ENCODE results near the gene PIPOX.
"Not testable (repeated sequence)": the region's sequence is repeated elsewhere in the genome, so short reads cannot be mapped to it uniquely, and the experiment has no call there.

Gene PIPOX

DNA sequence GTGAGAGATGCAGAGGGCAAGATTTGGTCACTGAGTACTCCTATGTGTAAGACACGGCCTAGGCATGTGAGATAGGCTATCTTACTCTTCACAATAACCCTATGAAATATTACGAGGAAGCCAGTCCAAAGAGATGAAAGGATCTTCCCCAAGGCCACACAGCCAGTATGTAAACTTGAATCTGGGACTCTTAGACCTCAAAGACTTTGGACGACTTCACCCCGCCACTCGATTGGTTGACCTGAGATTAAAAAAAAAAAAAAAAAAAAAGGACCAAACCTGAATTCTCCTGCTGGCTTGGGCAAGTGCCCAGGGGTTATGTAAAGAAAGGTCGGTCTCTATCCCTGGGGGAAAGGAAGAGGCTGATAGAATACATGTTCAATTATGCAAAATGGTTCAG is 33.1 kb downstream of the PIPOX start:
- DNase-seq (ENCODE audit: low read depth in 2 of 2): no peak

DNA sequence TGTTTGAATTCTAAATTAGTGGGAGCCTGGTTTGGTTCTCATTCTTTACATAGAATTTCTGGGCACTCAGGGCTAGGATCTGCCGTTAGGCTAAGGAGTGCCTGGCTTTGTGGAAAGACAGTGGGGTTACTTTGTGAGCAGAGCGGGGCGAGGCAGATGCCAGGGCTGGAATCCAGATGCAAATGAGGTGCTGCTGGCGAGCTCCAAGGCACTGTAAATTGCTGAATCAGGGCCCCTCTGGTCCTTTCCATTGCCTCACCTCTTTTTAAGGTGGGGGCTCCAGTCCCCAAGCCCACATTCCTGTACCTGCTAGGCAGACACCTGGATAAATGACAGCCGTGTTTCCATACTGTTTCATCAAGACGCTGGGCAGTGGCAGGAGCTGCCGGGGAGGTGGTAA is 33.8 kb downstream of the PIPOX start:
- no peak for DNase-seq (ENCODE audit: low read depth in 2 of 2)

DNA sequence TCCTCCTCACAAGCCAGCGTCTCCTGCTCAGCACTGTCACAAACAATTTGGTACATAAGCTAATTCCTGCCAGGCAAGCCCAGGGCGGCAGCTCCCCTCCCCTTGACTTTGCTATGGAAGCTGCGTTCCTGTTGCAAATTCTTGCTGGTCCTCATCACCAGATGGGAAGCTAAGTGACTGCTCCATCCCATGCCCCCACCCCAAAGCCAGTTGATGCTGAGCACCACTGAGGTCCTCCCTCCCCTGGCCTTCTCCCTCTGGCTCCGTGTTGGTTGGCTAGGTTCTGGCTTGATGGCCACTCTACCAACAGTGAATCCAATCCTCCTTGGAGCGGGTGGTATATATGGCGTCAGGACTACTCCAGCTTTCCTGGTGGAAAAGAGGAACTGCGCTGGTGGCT is 34.4 kb downstream of the PIPOX start:
- no peak for DNase-seq (ENCODE audit: low read depth in 2 of 2)

DNA sequence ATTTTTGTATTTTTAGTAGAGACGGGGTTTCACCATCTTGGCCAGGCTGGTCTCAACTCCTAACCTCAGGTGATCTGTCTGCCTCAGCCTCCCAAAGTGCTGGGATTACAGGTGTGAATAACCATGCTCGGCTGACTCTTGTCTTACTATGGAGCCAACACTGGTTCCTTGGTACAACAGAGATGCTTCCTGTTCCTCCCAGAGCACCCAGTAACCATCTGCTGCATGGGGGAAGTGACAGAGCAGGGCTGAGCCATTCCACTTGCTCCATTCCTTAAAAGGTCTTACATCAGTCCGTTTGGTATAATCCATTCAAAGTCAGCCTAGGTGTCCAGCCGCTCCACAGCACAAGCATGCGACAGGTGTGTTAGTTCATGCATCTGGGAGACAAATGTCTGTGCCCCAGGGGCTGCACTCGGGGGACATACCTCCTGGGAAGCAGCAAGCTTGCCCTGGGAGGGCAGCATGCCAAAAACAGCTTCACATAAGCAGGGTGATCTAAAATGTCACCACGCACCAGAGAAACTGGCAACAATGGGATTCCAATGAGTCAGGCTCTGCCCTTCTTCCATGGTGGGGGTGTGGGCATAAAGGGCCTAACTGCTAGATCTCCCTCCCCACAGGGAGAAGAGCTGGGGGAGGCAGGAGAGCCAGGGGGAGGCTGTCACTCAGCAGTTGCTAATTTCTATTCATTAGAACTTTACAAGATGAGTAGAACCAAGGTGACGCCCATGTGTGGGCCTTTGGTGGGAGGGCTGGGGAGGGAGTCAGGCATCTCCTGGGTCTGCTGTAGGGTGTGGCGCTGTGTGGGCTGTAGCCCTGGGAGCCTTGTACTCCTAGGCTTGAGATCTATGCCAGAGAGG is 35.5 kb downstream of the PIPOX start:
- no peak for DNase-seq (ENCODE audit: low read depth in 2 of 2)

DNA sequence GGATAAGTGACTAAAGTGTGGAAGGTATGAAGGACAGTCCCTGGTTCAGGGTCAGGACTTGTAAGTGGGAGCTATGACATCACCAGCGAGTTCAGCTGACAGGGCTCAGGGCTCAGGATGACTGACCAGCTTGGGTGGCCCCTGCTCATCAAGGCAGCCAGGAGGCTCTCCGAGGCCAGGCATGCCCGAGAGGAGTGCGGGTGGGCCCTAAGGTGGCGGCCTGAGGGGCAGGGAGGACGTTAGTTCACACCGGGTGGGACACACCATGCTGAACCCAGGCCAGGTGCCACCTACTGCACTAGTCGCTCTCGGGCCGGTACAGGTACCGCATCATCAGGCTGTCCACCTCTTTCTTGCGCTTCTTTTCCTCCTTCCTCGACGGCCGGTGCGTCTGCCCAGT is 36.5 kb downstream of the PIPOX start:
- no peak for DNase-seq (ENCODE audit: low read depth in 2 of 2)

DNA sequence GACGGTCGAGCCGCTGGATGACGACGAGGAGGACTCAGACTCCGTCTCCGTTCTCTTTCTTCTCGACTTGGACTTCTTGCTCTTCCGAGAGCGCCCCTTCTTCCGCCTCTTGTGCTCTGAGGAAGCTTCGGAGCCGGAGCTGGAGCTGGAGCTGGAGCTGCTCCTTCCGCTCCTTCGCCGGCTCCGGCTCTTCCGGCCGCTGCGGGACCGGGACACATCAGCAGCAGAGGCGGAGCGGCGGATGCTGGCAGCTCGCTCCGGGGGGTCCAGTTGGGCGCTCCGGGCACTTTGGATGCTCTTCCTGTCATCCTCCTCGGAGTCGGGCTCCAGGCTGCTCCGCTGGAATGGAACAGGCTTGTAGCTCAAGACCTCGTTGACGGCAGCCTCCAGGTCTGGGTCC is 36.9 kb downstream of the PIPOX start:
- DNase-seq (ENCODE audit: low read depth in 2 of 2): no peak

DNA sequence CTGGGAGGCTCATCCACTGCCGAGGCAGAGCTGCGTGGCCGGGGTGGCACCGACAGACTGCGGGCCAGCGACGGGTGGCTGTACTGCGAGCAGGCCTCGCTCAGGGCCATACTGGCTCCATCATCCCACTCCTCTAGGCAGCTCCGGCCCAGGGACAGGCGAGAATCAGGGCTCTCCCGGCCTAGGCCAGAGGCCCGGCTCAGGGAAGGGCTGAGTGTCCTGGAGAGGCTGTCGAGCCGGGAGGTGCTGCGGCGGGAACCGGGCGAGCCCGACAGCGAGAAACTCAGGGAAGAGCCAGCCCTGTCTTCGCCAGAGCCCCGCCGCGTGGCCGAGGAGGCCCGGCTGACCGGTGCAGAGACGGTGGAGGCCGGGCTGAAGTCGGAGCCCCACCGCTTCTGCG is 37.4 kb downstream of the PIPOX start:
- DNase-seq (ENCODE audit: low read depth in 2 of 2): no peak

DNA sequence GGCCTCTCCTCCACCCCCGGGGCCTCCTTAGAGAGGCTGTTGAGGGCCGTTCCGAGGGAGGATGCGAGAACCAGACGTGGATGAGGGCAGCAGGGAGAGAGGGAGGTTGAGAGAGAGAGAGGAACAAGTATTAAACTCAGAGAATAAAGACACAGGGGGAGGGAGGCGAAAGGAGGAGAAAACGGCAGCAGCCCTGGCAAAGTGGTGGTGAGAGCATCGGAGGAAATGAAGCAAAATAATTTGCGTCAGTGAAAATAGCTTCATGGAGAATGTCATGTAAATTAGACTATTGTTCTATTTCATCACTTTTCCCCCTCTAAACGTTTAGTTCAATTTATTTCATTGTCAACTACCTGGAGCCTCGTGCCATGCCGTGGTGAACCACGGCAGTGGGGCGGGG is 38.0 kb downstream of the PIPOX start:
- DNase-seq (ENCODE audit: low read depth in 2 of 2): no peak

DNA sequence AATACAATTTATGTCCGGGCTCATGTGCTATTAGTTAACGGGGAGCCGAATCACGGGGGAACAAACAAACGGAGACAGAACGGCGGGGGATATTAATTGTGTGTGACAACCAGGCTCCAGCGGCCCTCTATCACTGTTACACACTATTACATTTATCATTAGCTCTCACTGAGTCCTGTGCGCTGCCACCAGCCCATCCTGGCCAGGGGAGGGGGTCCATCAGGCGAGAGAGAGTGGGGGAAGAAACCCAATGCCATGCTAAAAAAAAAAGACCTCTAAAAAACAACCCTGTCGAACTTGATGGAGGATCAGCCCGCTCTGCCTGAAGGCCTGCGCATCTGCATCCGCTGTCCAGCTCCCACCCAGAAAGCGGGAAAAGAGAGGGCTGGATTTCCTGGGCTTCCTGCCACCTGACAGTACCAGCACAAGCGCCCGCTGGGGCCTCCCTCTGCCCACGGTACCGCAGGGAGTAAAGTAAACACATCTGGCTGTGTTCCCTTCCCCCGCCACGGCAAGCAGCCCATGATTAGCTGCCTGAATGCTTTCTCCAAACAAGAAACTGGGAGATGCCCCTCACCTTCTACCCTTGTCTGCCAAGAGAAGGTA is 41.7 kb downstream of the PIPOX start:
- no peak for DNase-seq (ENCODE audit: low read depth in 2 of 2)

DNA sequence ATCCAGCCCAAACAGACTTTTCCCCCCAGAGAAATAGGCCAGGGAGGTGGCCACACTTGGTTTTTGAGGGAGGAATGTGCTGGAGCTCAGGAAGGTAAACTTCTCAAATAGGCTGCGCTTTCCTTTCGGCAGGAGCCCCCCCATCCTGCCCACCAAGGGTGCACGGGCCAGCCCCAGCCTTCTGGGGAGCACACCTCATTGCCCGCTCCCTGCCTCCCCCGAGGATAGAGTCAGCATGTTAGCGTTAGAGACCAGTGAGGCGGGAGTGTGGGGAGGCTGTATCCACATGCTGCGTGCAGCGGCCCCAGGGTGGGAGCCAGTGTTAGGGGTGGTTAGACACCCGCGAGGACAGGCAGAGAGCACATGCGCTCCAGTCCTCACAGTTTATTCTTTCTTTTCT is 42.3 kb downstream of the PIPOX start:
- no peak for DNase-seq (ENCODE audit: low read depth in 2 of 2)

DNA sequence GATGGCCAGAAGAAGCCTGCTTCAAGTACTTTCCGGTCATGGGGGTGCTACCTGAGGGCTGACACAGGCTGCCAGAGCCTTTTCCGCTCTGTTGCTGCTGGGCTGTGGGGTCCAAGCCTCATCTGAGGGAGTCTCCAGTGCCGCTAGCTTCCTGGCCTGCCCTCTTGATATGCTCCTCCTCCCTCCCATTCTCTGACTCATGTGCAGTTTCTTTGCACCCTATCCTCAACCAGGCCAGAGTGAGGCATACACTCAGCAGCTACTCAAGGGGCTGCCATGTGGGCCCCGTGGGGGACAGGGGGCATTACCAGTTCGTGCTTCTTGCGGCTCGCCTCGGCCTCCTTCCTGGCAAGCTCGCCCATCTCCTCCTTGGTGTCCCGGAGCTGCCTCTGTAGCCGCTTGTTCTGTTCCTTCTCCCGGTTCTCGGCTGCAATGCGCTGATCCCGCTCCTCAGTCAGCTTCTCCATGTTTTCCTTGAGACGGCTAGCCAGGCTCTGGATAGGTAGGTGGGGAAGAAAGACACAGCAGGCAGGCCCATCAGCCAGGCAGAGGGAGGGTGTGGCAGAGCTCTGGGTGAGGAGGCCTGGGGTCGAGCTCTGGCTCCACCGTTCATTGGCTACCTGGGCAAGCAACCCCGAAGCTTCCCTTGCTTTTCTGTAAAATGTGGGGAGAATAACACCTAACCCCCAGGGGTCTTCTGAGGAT is 43.8 kb downstream of the PIPOX start:
- no peak for DNase-seq (ENCODE audit: low read depth in 2 of 2)

DNA sequence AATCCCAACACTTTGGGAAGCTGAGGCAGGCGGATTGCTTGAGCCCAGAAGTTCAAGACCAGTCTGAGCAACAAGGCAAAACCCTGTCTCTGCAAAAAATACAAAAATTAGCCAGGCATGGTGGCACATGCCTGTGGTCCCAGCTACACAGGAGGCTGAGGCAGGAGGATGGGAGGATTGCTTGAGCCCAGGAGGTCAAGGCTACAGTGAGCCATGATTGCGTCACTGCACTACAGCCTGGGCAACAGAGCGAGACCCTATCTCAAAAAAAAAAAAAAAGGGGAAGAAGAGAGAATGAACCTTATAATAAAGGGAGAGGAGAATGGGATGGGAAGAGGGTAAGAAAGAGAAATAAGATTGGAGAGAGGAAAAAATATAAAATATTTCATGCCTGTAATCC is 45.8 kb downstream of the PIPOX start:
- DNase-seq (ENCODE audit: low read depth in 2 of 2): not testable (repeated sequence)

DNA sequence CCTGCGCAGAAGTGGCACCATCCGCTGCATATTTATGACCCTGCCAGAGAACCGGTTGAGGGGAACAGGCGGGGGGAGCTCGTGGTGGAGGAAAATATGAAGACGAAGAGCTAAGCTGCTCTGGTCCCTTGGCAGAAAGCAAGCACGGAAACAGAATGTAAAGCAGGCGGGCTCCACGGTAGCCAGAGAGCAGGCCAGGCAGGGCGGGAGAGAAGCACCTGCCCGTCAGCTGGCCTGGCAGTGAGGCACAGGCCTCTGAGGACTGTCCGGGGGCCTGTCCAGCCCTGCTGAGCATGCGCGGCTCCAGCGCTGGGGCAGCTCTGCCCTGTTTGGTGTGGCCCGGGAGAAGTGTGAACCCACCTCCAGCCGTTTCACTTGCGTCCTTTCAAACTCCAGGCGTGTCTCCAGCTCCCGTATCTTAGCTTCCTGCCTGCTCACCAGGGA is 46.7 kb downstream of the PIPOX start:
- DNase-seq (ENCODE audit: low read depth in 2 of 2): no peak

DNA sequence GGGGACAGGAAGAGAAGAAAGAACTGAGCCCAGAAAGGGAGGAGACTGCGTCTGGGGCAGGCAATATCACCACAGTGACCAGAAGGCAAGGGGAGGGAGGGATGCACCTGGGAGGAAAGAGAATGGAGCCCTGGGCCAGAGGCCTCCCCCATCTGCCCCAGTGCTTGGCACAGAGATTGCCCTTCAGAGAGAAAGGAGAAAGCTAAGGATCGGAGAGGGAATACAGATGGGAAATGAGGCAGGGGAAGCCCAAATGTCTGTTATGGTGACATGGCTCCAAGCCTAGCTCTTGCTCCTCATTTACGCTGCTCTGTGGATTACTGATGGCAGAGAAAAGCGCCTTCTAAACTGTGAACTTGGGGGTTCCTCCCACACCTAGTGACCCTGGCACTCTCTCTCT is 47.2 kb downstream of the PIPOX start:
- no peak for DNase-seq (ENCODE audit: low read depth in 2 of 2)

DNA sequence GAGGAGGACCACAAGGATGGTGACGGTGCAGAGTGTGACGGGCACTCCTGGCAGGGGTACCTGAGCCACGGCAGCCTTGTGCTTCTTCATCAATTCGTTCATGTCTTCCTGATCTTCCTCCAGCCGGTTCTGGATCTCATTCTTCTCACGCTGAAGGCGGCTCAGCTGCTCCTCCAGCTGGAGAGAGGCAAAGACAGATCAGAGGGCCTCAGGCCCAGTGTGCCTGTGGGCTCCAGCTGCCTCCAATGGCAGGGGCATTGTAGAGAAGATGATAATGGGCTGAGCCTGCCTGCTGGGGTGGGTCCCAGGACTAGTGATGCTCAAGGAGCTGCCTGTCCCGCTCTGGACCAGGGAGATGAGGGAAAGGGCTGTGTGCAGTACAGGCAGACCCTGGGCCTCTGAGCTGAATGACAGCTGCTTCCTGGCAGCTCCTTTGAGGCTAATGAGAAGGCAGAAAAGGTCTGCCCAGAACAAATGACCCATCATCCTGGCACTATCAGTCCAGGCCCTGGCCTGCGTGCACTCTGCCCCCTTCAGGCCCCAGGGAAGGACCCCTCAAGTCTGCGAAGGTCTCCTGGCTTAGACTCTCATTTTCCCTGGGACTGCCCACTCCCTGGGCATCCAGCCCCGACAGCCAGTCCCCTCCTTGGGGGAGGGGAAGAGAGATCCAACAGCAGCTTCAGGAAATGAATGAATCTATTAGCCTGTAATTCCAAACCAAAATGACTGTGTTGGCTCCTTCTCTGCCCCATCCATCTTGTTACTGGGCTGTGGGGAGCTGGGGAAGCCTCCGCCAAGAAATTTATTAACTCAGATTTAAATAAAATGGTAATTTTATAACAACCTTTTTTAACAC is 48.0 kb downstream of the PIPOX start:
- no peak for DNase-seq (ENCODE audit: low read depth in 2 of 2)

DNA sequence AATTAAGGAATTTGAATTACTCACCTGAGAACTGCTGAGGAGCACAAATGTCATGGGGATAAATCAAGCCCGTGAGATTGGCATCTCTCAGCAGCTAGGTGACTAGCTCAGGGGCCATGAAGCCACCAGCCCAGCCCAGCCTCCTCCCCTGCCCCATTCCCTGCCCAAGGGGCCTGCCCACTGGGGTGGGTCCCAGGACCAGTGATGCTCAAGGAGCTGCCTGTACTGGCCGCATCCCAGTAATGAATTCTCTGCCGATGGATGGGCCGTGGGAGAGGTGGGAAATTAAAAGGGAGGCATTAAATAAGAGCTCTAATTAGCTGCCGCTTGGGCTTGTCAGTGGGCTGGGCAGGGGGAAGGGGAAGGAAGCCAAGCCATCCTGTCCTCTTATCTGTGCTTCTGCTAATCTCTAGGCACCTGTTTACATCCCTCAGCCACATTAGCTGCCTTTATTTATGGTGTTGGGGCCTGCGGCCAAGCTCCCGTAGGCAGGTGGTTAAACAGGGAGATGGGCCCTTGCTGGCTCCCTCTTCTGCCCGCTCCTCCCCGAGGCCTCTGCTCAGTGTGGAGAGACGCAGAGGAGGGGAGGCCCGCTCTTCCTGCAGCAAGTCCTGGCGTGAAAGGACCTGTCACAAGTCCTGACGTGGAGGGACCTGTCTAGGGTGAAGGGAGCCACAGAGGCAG is 48.8 kb downstream of the PIPOX start:
- no peak for DNase-seq (ENCODE audit: low read depth in 2 of 2)

DNA sequence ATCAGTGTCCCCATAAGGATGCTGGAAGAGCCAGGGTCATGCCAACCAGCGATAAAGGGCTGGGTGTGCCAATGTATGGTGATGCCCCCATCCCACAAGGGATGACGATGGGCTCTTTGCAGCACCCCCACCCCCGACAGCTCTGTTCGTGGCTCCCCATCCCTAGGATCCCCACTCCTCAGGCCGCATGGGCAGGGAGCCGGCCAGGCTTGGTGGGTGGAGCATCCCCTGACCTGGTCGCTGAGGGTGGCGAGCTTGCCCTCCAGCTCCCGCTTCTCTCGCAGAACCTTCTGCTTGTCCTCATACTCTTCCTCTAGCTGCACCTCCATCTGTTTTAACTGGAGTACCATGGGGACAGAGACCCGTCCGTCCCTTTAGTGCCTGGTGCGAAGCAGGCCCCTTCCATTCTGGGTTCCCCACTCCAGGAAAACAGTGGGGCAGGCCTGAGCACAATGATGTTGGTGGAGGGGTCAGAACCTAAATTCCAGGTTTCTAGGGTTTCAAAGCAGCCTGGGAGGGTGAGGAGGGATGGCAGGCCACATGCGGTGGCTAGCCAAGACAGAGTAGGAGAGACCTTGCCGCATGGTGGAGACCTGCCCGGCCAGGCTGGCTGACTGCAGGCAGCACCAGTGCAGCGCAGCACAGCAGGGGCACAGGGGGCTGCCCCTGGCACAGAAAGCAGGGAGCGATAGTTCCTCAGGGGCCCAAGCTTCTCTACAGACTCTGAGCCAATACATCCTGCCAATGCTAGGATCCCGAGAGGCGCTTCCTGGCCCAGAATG is 50.3 kb downstream of the PIPOX start:
- DNase-seq (ENCODE audit: low read depth in 2 of 2): no peak

DNA sequence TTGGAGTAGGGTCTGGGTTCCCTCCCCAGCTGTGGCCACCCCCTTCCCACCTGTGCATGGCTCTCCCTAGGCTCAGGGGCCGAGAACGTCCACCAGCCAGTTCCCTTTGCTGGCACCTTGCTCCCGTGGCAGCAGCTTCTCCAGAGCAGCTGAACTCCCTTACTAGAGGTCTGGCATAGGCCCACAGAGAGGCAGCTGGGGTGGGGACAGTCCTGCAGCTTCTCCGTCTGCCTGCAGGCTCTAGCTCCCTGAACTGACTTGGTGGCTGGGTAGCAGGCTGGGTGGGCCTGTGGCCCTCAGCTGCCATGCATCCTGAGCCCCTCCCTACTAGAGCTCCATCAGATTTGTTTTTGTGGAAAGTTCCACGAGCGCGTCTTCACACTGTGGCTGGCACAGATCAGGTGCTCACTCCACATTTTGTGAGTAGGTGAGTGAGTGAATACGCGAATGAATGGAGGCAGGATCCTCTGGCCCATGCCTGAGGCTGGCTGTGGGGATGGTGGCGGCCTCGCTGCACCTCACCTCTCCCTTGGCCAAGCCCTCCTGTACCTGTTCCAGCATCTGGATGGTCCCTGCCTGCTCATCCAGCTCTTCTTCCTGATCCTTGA is 51.3 kb downstream of the PIPOX start:
- DNase-seq (ENCODE audit: low read depth in 2 of 2): no peak

DNA sequence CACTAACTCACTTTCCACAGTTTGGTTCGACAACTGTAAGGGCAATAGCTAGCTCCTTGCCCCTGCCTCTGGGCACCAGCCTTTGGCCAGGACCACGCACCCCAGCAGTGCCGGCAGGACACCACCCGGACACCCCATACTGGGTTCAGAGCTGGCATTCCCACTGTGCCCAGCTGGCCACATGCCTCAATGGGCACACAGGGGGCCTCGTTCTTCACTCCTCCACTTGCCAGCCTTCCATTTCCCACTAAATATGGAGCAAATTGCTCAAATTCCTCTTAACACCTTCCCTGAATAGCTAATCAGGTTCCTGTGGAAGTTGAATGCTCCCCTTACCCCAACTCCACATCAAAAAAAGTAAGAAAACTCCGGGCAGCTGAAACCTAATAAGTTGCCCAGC is 52.5 kb downstream of the PIPOX start:
- no peak for DNase-seq (ENCODE audit: low read depth in 2 of 2)

DNA sequence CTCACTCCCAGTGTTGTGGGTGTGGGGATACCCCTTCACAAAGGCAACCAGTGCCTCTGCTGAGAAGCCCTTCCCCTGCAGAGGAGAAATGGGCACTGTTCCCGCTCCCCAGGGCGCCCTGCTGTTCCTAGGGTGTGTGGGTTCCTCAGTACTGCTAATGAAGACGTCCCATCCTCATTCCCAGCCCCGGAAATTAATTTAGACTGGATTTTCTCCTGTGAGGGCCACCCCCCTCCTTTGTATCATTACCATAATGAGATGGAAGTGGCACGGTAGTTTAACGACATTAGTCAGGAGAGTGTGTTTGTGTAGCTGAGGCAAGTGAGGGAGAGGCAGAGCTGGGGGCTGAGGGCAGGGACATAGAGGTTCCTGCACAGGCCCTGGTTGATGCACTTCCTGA is 53.2 kb downstream of the PIPOX start:
- DNase-seq (ENCODE audit: low read depth in 2 of 2): no peak
